Erythroblast (primary cell): ENCODE results near the gene SYT9.

Experiments used
- GATA1 ChIP-seq: IDR thresholded peaks from 2 replicates; pipeline ENCODE4 v1.6.1; 2011; ENCODE audit warnings: low read depth, mild to moderate bottlenecking, control low read depth, low read length, moderate library complexity
- POLR2A ChIP-seq: IDR thresholded peaks from 2 replicates; pipeline ENCODE4 v1.6.1; 2011; ENCODE audit warnings: mild to moderate bottlenecking, low read length

- no peak for TF ChIP-seq POLR2A
- TF ChIP-seq GATA1 = no peak
These were observed 247.4 kb downstream of the SYT9 start for GRCh38 chr11:7499081-7499480.
